Endothelial cell (in vitro differentiated cells): ENCODE results near the gene SLC38A10. TPM values are rescaled to one million over a fixed set of nuclear protein-coding genes. Genes with fewer than 3 reads are reported as not detected.

Experiments used
- DNase-seq: peaks from one replicate; pipeline ENCODE4 v3.0.0; 2021; ENCODE audit warnings: low spot score
- H3K27ac Mint-ChIP-seq: one replicate; pipeline ENCODE4 v1.8.0; 2021; ENCODE audit warnings: mixed read lengths, inconsistent platforms; ENCODE audit not compliant: unreplicated experiment
- H3K27me3 Mint-ChIP-seq: one replicate; pipeline ENCODE4 v1.8.0; 2021; ENCODE audit warnings: mild to moderate bottlenecking, moderate library complexity, mixed read lengths, inconsistent platforms; ENCODE audit not compliant: unreplicated experiment
- H3K36me3 Mint-ChIP-seq: one replicate; pipeline ENCODE4 v1.8.0; 2021; ENCODE audit warnings: mild to moderate bottlenecking, low read depth, mixed read lengths, inconsistent platforms; ENCODE audit not compliant: unreplicated experiment
- H3K4me1 Mint-ChIP-seq: one replicate; pipeline ENCODE4 v1.8.0; 2021; ENCODE audit warnings: mild to moderate bottlenecking, mixed read lengths, inconsistent platforms; ENCODE audit not compliant: unreplicated experiment
- H3K4me3 Mint-ChIP-seq: one replicate; pipeline ENCODE4 v1.8.0; 2021; ENCODE audit warnings: mild to moderate bottlenecking, mixed read lengths, inconsistent platforms; ENCODE audit not compliant: unreplicated experiment
- H3K9me3 Mint-ChIP-seq: one replicate; pipeline ENCODE4 v1.8.0; 2021; ENCODE audit warnings: mixed read lengths, inconsistent platforms; ENCODE audit not compliant: unreplicated experiment
- total RNA-seq: library from RNA; stranded (reverse); fragmentation: NEBNext Ultra II Directional; extraction: Animal tissue kit (Norgen Biotek cat#: 25700); gene quantifications from one replicate; pipeline ENCODE4 v1.2.1, GENCODE V29; 2021; ENCODE audit not compliant: unreplicated experiment
- TF ChIP-seq, protein P1 (sequence below): fragments of 200-600 bp; sonication (generic); IDR thresholded peaks from one replicate; pipeline ENCODE4 v1.5.0; 2021; ENCODE audit warnings: antibody characterized with exemption; ENCODE audit not compliant: unreplicated experiment

The SLC38A10 gene
- total RNA-seq, 1 donor from 2014 or later, result 57.2 TPM

GRCh38 chr17:81301195-81302144 lies 6.4 kb upstream of the SLC38A10 start:
- Mint-ChIP-seq H3K9me3 (no peaks in the 10 kb centered on the region), H3K36me3 (peaks cover 5% of the 10 kb centered on the region), H3K27ac (no peak overlapping the region), H3K4me1 (peaks cover 7% of the 10 kb centered on the region), H3K4me3 (no peak overlapping the region), H3K27me3 (peaks cover 8% of the 10 kb centered on the region)
- no peak for DNase-seq
- TF ChIP-seq, protein P1, sequence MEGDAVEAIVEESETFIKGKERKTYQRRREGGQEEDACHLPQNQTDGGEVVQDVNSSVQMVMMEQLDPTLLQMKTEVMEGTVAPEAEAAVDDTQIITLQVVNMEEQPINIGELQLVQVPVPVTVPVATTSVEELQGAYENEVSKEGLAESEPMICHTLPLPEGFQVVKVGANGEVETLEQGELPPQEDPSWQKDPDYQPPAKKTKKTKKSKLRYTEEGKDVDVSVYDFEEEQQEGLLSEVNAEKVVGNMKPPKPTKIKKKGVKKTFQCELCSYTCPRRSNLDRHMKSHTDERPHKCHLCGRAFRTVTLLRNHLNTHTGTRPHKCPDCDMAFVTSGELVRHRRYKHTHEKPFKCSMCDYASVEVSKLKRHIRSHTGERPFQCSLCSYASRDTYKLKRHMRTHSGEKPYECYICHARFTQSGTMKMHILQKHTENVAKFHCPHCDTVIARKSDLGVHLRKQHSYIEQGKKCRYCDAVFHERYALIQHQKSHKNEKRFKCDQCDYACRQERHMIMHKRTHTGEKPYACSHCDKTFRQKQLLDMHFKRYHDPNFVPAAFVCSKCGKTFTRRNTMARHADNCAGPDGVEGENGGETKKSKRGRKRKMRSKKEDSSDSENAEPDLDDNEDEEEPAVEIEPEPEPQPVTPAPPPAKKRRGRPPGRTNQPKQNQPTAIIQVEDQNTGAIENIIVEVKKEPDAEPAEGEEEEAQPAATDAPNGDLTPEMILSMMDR, result no peak

DNA sequence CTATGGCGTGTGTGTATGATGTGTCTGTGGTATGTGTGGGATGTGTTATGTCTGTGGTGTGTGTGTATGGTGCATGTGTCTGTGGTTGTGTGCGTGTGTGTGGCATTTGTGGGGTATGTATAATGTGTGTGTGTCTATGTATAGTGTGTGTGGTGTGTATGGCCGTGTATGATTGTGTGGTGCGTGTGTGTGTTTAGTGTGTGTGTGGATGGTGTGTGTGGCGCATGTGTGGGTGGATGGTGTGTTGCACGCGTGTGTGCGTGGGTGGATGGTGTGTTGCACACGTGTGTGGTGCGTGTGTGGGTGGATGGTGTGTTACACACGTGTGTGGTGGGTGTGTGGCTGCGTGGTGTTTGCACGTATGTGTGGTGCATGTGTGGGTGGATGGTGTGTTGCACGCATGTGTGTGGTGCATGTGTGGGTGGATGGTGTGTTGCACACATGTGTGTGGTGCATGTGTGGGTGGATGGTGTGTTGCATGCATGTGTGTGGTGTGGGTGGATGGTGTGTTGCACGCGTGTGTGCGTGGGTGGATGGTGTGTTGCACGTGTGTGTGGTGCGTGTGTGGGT lies 5.6 kb upstream of the SLC38A10 start:
- peak overlapping the region; percentile 18 for H3K27ac Mint-ChIP-seq
- H3K4me1 Mint-ChIP-seq, result peaks cover 10% of the 10 kb centered on the region
- peak overlapping the region; percentile 61 for H3K4me3 Mint-ChIP-seq
- no peaks in the 10 kb centered on the region for H3K9me3 Mint-ChIP-seq
- peaks cover 9% of the 10 kb centered on the region for H3K27me3 Mint-ChIP-seq
- no peak for DNase-seq
- peaks cover 5% of the 10 kb centered on the region for H3K36me3 Mint-ChIP-seq
- TF ChIP-seq, protein P1, result no peak

- peaks cover 11% of the 10 kb centered on the region for H3K27me3 Mint-ChIP-seq
- no peaks in the 10 kb centered on the region for H3K9me3 Mint-ChIP-seq
- H3K4me3 Mint-ChIP-seq, result peak overlapping the region; percentile 61
- H3K27ac Mint-ChIP-seq, result no peak overlapping the region
- peaks cover 5% of the 10 kb centered on the region for H3K36me3 Mint-ChIP-seq
- TF ChIP-seq, protein P1, result no peak
- no peak for DNase-seq
- H3K4me1 Mint-ChIP-seq, result peaks cover 14% of the 10 kb centered on the region
Measured at GRCh38 chr17:81299846-81300585, 4.9 kb upstream of the SLC38A10 start.

GRCh38 chr17:81298991-81299738 lies 4.1 kb upstream of the SLC38A10 start:
- Mint-ChIP-seq H3K4me3 (no peak overlapping the region), H3K27ac (no peak overlapping the region), H3K36me3 (peaks cover 5% of the 10 kb centered on the region), H3K9me3 (no peaks in the 10 kb centered on the region), H3K4me1 (peaks cover 17% of the 10 kb centered on the region), H3K27me3 (peaks cover 12% of the 10 kb centered on the region)
- TF ChIP-seq, protein P1, result no peak
- no peak for DNase-seq
